ENCODE results near the gene MORN4.
A peak's percentile ranks its signal among the peaks of the same experiment; 100 is the strongest.
"Not testable (repeated sequence)": the region's sequence is repeated elsewhere in the genome, so short reads cannot be mapped to it uniquely, and the experiment has no call there.

MORN4 gene

DNA sequence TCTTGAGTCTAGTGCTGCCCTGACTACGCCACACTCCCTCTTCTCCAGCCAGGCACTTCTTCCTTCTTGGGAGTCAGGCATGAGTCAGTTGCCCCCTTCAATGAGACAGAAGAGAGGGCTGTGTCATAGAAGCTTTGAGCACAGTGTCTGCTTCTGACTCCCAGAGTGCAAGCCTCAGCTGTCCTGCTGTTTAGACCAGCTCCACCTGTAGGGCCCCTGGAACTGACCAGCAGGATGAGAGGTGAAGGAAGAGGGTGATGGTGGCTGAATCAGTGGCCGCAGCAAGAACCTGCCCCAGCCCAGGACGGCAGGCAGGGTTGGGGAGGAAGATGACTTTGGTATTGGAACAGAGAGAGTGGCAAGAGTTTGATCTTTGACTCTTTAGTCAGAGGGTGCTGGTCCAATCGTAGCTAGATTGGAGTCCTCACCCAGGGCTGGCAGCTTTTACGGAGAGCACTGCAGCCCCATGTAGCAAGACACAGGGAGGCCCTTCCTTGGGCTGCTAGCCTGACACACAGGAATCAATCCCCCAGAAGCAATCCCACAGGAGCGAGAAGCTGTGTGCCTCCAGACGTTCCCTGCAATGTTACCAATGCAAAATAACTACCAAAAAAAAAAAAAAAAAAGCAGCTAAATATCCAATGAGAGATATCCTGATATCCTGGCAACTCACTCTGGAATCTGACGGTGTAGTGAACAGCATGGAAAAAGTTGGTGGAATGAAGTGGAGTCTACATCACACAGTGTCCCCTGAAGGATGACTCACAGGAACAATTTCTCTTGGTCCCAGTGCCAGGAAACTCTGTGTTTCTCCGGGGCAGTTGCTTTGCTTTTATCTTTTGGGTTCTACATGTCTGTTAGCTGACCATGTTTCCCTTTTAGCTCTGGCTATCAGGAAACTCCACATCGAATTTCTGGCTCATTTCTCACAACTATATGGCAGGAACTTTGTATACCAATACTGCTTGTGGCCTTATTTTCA is 36.9 kb downstream of the MORN4 start:
- DNase-seq, result no peak

DNA sequence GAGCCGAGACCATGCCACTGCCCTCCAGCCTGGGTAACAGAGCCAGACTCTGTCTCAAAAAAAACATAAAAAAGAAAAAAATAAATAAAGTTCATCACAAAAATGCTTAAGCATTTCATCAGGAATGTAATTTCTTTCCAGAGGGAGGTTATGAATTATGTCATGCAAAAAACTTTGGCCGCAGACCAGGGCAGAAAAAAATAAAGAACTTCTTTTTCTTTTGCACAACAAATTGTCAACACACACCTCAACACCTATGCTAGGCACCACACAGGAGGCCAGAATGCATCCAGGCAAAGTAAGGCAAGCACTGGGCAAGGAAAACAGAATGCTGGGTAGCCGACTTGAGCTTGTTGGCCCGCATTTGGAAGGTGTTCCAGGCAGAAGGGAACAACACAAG is 39.9 kb downstream of the MORN4 start:
- no peak for DNase-seq

DNA sequence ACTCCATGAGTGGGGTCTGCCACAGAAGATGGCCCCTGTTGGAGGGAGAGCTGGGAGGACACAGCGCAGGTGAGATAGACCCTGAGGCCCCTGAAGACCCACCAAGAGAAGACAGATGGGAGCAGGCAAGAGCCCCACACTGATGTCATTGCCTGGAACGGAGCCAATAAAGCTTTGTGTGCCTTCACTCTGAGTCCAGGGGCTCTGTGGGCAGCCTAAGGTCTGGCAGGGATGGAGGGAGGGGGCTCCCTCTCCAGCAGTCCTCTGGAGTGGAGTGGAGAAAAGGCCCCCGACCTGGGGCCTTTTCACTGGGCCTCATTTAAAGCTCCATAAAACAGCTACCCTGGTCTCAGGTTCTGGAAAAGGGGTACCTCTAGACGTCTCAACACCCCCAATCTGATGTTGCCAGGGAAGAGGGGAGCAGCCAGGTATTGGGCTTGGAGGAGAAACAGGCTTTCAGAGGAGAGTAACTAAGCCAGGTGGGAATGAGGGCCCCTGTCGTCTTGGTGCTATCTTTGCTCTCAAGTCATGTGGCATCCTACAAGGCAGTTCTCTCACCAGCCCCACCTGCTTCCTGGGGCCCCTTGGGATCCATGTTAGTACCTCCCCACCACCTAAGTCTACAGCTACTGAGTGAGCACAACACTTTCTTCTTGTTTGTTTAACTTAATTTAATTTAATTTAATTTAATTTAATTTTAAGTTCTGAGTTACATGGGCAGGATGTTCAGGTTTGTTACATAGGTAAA is 42.4 kb downstream of the MORN4 start:
- DNase-seq, result no peak

- DNase-seq, result no peak
These were observed 43.1 kb downstream of the MORN4 start for GRCh38 chr10:97590082-97590747.

- no peak for DNase-seq
These were observed 43.8 kb downstream of the MORN4 start, which contains the start of gene C10orf62 for GRCh38 chr10:97589479-97589878. C10orf62 (plus strand) TSS chr10:97589721; CDS start chr10:97589898, 177 bp downstream.

DNA sequence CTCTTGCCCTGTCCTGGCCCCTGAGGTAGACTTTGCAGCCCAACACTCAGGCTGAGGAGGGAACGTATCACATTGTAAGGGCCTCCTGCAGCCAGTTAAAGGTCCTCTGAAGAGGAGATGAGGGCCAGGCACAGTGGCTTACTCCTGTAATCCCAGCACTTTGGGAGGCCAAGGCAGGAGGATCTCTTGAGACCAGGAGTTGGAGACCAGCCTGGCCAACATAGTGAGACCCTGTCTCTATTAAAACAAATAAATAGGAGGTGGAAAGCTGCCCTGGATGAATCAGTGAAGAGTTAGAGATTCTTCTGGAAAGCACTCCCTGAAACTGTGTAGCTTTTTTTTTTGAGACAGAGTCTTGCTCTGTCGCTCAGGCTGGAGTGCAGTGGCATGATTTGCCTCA is 46.1 kb downstream of the MORN4 start:
- DNase-seq, result no peak

DNA sequence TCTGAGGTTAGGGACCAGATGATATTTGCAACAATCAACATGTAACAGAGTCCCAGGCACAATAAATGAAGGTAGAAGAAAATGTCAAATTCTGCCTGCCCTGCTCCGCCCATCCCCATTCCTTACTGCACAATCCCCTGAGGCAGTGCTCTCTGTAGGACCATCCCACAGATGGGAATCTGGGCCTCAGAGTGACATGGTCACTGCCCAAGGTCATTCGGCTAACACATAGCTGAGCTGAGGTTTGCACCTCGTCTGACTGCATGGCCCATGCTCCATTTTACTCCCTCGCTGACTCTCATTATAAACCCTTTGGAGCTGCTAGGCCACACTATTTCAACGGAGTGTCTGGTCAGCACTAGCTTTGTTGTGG is 47.9 kb downstream of the MORN4 start:
- no peak for DNase-seq

DNA sequence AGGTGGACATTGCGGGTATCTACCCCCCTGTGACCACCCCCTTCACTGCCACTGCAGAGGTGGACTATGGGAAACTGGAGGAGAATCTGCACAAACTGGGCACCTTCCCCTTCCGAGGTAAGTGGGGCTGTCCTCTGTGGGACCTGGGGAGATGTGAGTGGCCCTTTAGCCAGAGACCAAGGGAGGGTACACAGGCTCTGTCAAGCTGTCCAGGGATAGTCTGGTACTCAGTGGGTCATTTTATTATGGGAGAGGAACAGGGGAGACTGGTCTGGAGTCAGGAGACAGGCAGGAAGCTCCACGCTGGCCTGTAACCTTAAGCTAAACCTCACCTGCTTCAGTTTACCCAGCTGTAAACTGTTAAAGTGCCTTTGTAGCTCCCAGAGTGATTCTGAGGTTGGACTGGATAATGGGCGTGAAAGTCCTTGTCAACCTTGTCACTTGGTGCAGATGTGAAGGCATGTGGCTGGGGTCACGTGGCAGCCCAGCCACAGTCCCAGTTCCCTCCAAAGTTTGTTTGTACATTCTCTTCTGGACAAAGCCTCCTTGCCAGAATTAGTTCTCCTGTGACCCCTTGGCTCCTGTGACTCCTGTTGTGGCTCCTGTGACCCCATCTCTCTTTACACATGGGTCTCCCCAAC is 48.4 kb downstream of the MORN4 start:
- no peak for DNase-seq

GRCh38 chr10:97584060-97584797 is 49.1 kb downstream of the MORN4 start, which contains the start of gene HOGA1:
HOGA1 (plus strand) TSS chr10:97584389; CDS start chr10:97584704, 315 bp downstream.
- peak; percentile 90 for DNase-seq

DNA sequence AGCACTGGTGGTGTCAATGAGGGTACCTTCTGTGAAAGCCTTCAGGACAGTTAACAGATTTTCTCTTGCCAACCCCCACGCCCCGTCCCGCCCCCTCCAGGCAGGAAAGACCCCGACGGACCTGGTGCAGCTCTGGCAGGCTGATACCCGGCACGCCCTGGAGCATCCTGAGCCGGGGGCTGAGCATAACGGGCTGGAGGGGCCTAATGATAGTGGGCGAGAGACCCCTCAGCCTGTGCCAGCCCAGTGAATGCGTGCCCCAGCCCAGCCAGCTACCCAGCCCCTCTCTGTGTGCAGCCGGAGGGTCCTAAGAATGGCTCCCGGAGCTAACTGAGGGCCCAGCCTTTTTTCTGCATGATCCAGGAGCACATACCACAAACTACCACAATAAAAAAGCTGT is 49.8 kb downstream of the MORN4 start:
- DNase-seq, result no peak

DNA sequence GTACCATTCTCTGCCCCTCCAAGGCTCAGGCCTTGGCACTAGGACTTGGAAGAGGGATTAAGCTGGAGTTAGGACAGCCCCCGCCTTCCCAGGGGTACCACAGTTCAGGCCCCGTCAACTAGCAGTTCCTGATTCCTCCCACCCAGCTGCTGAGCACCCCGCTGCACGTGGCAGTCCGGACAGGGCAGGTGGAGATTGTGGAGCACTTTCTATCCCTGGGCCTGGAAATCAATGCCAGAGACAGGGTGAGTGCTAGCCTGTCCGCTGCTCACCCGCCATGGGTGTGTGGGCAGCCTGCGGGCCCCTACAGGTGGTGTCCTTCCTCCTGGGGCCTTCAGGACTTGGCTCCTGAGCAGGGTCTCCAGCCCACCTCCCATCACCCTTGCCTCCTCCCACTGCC is 51.1 kb downstream of the MORN4 start:
- DNase-seq, result no peak

DNA sequence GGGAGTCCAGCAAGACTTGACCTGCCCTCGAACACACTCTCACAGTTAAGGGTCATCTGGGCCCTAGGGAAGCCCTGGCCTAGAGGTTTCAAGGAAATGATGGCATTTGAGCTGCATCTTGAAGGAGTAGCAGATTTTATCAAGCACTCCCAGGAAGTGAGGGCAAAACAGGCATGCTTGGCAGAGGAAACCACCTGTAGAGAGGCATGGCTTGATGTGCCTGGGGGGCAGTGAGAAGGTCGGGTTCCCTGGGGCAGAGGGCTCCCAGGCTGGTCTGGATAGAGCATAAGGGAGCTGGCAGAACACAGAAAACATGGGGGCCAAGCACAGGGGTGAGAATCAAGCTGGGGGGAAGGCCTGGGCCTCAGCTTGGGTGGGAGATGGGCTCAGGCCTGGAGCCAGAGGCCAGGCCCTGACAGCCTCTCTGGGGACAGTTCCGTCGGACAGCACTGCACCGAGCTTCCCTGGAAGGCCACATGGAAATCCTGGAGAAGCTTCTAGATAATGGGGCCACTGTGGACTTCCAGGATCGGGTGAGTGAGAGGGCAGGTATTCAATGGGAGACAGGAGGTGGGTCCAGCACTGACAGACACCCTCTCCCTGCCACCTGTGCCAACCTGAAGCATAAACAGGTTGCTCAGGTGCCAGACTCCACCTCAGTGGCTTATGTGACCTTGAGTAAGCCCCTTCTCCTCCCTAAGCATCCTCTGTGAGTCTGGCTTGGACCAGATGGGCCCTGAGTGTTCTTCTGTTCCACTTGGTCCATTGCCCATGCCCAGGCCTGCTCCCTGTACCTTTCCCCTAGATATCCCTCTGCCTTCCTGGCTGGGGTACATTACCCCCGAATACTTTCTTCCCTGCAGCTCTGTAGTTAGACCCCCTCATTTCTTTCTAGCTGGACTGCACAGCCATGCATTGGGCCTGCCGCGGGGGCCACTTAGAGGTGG is 52.6 kb downstream of the MORN4 start:
- no peak for DNase-seq

GRCh38 chr10:97578171-97578844 is 55.0 kb downstream of the MORN4 start:
- DNase-seq, result no peak

DNA sequence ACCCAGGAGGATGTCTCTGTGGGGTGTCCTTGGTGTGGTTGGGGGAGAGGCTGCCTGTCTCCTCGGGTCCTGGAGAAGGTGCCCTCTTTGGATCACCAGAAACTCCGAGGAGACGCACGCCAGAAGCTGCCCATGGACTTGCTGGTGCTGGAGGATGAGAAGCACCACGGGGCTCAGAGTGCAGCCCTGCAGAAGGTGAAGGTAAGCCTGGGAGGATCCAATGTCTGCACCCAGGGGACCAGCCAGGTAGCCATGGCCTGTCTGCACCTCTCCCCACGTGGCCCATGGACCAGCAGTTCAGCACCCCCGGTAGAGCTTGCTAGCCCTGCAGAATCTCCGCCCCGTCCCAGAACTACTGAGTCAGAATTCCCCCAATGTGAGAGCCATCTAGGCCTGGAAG is 55.6 kb downstream of the MORN4 start:
- no peak for DNase-seq

DNA sequence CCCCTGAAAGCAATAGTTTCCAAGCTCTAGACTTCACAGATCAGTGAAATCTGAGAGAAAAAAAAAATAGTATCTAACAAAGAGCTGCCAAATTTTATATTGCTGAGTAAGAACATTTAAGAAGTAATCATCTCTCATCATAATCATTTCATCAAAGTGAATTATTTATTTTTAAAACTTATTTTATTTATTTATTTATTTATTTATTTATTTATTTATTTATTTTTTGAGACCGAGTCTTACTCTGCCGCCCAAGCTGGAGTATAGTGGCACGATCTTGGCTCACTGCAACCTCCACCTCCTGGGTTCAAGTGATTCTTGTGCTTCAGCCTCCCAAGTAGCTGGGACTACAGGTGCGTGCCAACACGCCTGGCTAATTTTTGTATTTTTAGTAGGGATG is 56.8 kb downstream of the MORN4 start:
- DNase-seq, result not testable (repeated sequence)

- DNase-seq, result no peak
These were observed 58.1 kb downstream of the MORN4 start for GRCh38 chr10:97575127-97575668.

DNA sequence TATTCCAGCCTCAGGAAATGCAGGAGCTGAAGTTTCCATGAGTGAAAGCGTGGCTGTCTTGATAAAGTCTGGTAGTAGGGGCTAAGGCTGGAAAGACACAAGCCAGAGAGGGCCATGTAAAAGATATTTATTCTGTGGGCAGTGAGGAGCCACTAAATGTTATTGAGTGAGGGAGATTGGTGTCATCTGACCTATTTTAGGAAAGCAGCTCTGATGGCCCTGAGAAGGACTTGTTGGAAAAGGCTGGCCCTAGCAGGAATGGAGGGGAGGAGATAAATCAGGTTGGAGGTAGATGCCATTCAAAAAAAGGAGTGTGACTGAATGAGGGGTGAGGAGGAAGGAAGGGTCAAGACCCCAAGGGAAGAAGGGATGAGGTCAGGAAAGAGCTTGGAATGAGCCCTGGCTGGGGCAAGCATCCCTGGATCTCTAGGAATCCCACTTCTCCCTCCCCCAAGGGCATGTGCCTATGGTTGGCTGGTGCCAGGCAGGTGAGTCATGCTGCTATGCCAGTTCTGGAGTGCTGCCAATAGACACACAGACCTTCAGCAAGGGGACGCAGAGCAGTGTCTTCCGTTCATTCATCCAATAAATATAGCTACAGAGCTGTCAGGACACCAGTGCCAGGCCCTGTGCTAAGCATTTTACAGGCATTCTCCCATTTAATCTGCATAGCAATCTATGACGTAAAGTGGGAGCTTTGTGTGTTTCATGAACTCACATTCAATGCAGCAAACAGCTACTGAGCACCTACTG is 58.8 kb downstream of the MORN4 start:
- DNase-seq, result no peak

DNA sequence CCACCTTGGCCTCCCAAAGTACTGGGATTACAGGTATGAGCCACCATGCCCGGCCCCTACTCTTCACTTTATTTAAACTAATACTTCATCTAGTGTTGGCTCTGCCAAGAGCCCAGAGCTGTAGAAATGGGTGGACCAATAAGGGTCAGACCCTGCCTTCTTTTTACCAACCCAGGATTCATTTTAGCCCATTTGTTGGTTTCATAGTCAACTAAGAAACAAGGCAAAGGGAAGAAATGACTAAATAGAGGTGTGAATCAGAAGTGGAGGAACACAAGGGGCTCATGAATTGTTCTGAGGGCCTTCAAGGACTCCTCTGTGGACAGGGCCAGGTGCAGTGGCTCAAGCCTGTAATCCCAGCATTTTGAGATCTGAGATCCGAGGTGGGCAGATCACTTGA is 59.6 kb downstream of the MORN4 start:
- DNase-seq, result no peak

- DNase-seq, result no peak
These were observed 60.3 kb downstream of the MORN4 start for GRCh38 chr10:97573021-97573420.
